Ishikawa (cell line): Measurements from ENCODE around the gene CCDC121.

ENCODE experiments used
- CEBPB ChIP-seq: IDR thresholded peaks from 2 replicates; pipeline ENCODE4 v1.6.1; 2012
- CREB1 ChIP-seq: IDR thresholded peaks from 2 replicates; pipeline ENCODE4 v1.6.1; 2012; ENCODE audit warnings: low read depth
- EGR1 ChIP-seq: IDR thresholded peaks from 2 replicates; pipeline ENCODE4 v1.6.1; 2012
- EP300 ChIP-seq: IDR thresholded peaks from 2 replicates; pipeline ENCODE4 v1.6.1; 2012; ENCODE audit warnings: borderline replicate concordance
- FOXM1 ChIP-seq: IDR thresholded peaks from 2 replicates; pipeline ENCODE4 v1.6.1; 2012; ENCODE audit warnings: low read depth, borderline replicate concordance
- MAX ChIP-seq: IDR thresholded peaks from 2 replicates; pipeline ENCODE4 v1.6.1; 2012
- NFIC ChIP-seq: IDR thresholded peaks from 2 replicates; pipeline ENCODE4 v1.6.1; 2012
- RAD21 ChIP-seq: IDR thresholded peaks from 2 replicates; pipeline ENCODE4 v1.6.1; 2012; ENCODE audit warnings: low read depth
- REST ChIP-seq: IDR thresholded peaks from 2 replicates; pipeline ENCODE4 v1.6.1; 2012; ENCODE audit warnings: low read depth, mild to moderate bottlenecking
- TAF1 ChIP-seq: IDR thresholded peaks from 2 replicates; pipeline ENCODE4 v1.6.1; 2012; ENCODE audit warnings: low read depth, mild to moderate bottlenecking
- TCF12 ChIP-seq: IDR thresholded peaks from 2 replicates; pipeline ENCODE4 v1.6.1; 2012; ENCODE audit warnings: low read depth
- TEAD4 ChIP-seq: IDR thresholded peaks from 2 replicates; pipeline ENCODE4 v1.6.1; 2012
- USF1 ChIP-seq: IDR thresholded peaks from 2 replicates; pipeline ENCODE4 v1.6.1; 2012
- YY1 ChIP-seq: IDR thresholded peaks from 2 replicates; pipeline ENCODE4 v1.6.1; 2012; ENCODE audit warnings: low read depth
- ZBTB7A ChIP-seq: IDR thresholded peaks from 2 replicates; pipeline ENCODE4 v1.6.1; 2012; ENCODE audit warnings: low read depth

Gene CCDC121

GRCh38 chr2:27647737-27648136, 18.9 kb upstream of the CCDC121 start:
- no peak for TF ChIP-seq YY1
- no peak for TF ChIP-seq EGR1
- no peak for TF ChIP-seq MAX
- no peak for TF ChIP-seq TAF1
- TF ChIP-seq REST = no peak
- no peak for TF ChIP-seq RAD21
- TF ChIP-seq TEAD4 = no peak
- TF ChIP-seq ZBTB7A = no peak
- no peak for TF ChIP-seq NFIC
- TF ChIP-seq FOXM1 = no peak
- no peak for TF ChIP-seq EP300
- TF ChIP-seq USF1 = no peak
- no peak for TF ChIP-seq CREB1
- no peak for TF ChIP-seq CEBPB
- TF ChIP-seq TCF12 = no peak

- no peak for TF ChIP-seq REST
- TF ChIP-seq FOXM1 = no peak
- TF ChIP-seq MAX = no peak
- no peak for TF ChIP-seq RAD21
- no peak for TF ChIP-seq CREB1
- TF ChIP-seq EGR1 = no peak
- no peak for TF ChIP-seq TCF12
- TF ChIP-seq YY1 = no peak
These were observed 18.5 kb upstream of the CCDC121 start for GRCh38 chr2:27647289-27647688.

GRCh38 chr2:27645197-27645596, 16.4 kb upstream of the CCDC121 start:
- TF ChIP-seq EGR1 (no peak), YY1 (no peak), FOXM1 (no peak), TAF1 (no peak), TCF12 (no peak), REST (no peak), USF1 (no peak), EP300 (no peak), TEAD4 (no peak)

- TF ChIP-seq NFIC (no peak), FOXM1 (no peak), USF1 (no peak), EGR1 (no peak), YY1 (no peak), EP300 (no peak), CEBPB (no peak), TAF1 (no peak), CREB1 (no peak), RAD21 (no peak), TCF12 (no peak), MAX (no peak), REST (no peak), TEAD4 (no peak), ZBTB7A (no peak)
These were observed 12.0 kb upstream of the CCDC121 start for GRCh38 chr2:27640722-27641245.
